ENCODE data around the gene TEX10.

DNA sequence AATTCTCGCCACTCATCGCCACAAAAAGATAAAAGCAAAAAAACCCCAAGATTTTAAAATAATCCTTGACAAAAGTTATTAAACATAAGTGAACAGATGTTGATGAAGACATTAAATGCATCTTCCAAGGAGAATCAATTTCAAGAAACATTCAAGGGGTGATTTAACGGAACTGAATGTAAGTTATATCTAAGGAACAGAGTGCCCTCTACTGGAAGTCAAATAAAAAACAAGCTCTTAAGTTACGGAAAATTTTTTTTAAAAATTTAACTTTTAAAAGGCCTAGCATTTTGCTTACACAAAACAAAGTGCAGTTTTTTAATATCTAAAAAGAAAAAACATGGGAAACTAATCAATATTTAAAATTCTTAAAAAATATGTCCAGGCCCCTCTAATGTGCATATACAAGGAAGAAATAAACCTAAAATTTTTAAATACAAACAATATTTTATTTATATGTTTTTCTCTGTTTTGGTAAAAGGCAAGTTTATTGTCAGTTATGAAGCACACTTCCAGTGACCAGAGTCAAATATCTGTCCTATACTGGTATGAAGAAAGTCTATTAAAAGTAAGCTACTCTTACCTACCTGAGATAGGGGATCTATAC lies 28.0 kb downstream of the TEX10 start:
- TF ChIP-seq CTCF (tag by site-specific recombination; IDR thresholded peaks at IDR 0.05) (no peak), TCF7L2 (IDR thresholded peaks at IDR 0.05; ENCODE audit: borderline replicate concordance, low read depth, low read length) (no peak)
- TF ChIP-seq, protein P1, sequence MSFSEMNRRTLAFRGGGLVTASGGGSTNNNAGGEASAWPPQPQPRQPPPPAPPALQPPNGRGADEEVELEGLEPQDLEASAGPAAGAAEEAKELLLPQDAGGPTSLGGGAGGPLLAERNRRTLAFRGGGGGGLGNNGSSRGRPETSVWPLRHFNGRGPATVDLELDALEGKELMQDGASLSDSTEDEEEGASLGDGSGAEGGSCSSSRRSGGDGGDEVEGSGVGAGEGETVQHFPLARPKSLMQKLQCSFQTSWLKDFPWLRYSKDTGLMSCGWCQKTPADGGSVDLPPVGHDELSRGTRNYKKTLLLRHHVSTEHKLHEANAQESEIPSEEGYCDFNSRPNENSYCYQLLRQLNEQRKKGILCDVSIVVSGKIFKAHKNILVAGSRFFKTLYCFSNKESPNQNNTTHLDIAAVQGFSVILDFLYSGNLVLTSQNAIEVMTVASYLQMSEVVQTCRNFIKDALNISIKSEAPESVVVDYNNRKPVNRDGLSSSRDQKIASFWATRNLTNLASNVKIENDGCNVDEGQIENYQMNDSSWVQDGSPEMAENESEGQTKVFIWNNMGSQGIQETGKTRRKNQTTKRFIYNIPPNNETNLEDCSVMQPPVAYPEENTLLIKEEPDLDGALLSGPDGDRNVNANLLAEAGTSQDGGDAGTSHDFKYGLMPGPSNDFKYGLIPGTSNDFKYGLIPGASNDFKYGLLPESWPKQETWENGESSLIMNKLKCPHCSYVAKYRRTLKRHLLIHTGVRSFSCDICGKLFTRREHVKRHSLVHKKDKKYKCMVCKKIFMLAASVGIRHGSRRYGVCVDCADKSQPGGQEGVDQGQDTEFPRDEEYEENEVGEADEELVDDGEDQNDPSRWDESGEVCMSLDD (tag by site-specific recombination; IDR thresholded peaks at IDR 0.05), result no peak
